VCaP (cell line): ENCODE results near the gene MIAT.
"Not testable (repeated sequence)": the region's sequence is repeated elsewhere in the genome, so short reads cannot be mapped to it uniquely, and the experiment has no call there.

Experiments used
- H3K27ac ChIP-seq: fragments of 450-650 bp; 2 replicates; pipeline ENCODE4 v1.5.1; 2017
- TF ChIP-seq, protein P1 (sequence below): fragments of 450-650 bp; conservative IDR thresholded peaks from 2 replicates; pipeline ENCODE4 v1.5.1; 2017; ENCODE audit warnings: mild to moderate bottlenecking, moderate library complexity

MIAT gene

DNA sequence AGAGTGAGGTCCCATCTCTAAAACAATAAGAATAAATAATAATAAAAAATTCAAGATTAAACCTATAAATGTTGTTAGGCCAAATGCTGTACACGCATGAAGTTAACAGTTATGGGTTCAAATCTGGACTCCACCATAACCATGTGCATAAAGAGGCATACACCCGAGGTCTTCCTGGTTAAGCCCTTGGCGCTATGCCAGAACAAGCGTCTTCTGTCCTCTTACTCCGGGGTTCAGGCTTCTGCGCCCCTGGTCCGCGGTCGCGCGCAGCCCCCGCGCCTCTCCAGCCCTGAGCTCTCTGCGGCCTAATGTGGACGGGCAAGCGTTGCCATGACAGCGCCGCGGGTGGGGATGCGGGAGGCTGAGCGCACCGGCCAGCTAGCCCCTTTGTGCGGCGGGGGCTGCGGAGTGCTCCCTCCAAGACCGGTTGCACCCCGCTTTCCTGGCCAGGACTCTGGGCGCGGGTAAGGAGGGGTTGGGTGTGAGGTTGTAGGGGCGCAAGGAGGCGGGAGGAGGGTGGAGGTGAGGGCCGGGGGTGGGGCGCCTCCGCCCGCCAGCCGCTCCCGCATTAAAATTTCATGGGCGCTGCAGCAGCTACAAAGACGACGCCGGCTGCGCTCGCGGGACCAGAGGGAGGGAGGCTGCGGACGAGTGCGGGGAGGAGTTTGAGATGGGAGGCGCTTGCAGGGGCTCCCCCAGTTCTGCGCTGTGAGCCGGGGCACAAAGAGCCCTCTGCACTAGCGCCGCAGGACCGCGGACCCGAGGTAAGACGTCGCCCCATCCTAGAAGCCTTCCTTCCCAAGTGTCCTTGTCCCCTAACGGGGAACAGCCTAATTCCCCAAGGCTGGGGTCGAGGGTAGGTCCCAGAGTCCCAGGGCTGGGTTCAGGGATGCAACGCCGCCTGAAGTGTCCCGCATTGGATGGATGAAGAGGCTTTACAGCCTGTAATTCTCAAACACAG lies at the start of gene MIAT:
Gene MIAT (plus strand): TSS at position 698 of the 961 bp plus-strand sequence.
- no peak within 1 kb of the TSS for H3K27ac ChIP-seq
- TF ChIP-seq, protein P1, sequence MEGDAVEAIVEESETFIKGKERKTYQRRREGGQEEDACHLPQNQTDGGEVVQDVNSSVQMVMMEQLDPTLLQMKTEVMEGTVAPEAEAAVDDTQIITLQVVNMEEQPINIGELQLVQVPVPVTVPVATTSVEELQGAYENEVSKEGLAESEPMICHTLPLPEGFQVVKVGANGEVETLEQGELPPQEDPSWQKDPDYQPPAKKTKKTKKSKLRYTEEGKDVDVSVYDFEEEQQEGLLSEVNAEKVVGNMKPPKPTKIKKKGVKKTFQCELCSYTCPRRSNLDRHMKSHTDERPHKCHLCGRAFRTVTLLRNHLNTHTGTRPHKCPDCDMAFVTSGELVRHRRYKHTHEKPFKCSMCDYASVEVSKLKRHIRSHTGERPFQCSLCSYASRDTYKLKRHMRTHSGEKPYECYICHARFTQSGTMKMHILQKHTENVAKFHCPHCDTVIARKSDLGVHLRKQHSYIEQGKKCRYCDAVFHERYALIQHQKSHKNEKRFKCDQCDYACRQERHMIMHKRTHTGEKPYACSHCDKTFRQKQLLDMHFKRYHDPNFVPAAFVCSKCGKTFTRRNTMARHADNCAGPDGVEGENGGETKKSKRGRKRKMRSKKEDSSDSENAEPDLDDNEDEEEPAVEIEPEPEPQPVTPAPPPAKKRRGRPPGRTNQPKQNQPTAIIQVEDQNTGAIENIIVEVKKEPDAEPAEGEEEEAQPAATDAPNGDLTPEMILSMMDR: no peak

DNA sequence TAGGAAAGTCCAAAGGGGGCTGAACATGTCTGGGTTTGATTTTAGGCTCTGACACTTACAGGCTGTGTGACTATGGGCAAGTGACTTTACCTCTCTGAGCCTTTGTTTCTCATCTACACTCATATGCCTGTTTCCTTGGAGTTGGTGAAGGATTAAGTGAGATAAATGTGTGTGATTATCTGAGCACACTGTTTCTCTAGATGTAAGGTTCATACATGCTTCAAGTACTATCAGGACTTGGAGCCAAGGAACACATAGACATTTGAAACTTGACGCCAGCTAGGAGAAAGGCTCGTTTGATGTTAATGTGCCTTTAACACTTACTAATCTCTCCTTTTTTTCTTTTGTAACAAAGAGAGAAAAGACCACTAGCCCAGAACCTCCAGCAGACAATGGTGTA lies 49.3 kb upstream of the MIAT start:
- TF ChIP-seq, protein P1: no peak
- H3K27ac ChIP-seq: no peak overlapping the region

DNA sequence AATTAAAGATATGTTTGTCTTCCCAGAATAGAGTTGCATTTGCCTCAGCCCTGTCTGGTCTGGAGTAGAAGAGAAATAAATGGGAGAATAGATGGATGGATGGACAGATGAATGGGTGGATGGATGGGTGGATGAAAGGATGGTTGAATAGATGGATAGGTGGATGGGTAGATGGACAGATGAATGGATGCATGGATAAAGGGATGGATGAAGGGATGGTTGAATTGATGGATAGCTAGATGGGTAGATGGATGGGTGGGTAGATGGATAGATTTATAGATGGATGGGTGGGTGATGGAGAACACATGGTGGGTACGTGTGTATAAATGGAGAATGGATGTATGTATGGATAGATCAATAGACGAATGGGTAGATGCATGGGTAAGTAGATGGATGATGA lies 48.1 kb upstream of the MIAT start:
- no peak overlapping the region for H3K27ac ChIP-seq
- TF ChIP-seq, protein P1: no peak

DNA sequence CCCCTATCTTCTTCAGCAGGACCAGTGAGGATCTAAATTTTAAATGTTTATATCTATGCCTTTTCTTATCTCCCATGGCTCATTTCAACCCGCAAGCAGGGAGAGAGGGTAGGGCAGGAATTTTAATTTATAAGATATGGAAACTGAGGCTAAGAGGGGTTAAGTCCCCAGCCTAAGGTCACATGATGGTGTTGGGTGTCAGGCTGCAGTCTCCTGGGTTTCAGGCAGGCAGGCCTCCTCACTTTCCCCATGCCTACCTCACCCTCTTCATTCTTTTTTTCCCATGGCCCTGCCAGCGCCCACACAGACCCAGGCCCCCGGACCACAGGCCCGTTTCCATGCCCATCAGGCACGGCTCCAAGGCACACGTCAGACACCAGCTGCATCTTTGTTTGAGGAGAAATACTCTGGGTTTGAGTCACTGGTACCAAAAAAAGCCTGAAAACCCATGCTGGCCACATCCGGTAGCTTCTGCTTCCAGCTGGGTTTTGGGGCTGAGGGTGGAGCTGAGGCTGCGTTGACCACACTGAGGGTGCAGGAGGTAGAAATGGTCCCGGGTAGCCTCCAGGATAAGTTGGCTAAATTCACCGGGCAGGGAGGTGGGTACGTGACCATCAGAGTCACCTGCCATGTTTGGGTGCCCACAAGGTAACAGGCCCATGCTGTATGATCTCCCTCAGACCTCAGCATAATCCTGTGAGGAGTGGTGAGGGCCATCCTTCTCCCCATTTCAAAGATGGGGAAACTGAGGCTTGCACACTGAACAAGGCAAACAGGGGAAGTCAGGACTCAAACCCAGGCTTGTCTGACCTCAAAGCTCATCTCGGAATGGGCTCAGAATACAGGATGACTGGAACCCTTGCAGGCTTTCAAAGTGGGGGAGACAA lies 47.1 kb upstream of the MIAT start:
- no peak overlapping the region for H3K27ac ChIP-seq
- TF ChIP-seq, protein P1: no peak

DNA sequence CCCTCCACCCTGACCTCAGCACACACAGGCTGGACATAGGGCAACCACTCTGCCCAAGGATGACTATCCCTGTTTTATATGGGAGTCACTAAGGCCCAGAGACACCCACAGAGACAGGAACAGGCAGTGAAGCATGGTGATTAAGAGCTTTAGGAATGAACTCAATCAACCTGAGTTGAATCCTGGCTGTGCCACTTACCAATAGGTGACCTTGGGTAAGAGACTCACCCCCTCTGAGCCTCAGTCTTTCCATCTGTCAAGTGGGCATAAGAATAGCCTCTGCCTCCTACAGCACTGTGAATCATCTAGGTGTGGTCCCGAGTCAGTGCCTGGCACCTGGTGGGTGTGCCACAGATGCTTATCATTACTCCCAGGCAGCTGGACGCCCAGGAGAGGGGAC lies 46.4 kb upstream of the MIAT start:
- TF ChIP-seq, protein P1: no peak
- no peak overlapping the region for H3K27ac ChIP-seq

DNA sequence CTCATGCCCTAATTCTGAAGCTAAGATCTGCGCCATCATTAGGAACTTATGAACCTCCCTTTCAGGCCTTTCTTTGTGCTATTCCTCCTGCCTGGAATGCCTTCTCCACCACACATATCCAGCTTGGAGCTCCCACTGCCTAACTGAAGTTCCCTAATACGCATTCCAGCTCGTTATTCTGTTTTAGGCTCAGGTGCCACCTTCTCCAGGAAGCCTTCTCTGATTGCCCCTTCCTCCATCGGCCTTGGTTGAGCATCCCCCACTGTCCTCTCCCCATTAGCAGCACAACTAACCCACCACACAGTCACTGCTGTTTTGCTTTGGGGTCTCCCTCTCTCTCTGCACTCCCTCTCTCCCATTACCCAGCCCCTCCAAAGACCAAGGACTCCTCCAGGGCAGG lies 44.7 kb upstream of the MIAT start:
- TF ChIP-seq, protein P1: no peak
- no peak overlapping the region for H3K27ac ChIP-seq

DNA sequence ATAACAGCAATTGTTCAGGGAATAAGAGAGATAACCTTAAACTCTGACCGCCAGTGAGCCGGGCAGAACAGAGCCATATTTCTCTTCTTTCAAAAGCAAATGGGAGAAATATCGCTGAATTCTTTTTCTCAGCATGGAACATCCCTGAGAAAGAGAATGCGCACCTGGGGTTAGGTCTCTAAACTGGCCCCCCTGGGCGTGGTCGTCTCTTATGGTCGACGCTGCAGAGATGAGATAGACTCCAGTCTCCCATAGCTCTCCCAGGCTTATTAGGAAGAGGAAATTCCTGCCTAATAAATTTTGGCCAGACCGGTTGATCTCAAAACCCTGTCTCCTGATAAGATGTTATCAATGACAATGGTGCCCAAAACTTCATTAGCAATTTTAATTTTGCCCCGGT lies 43.6 kb upstream of the MIAT start:
- H3K27ac ChIP-seq: not testable (repeated sequence)
